ENCODE results near the gene C10orf67. TPM values are rescaled to one million over a fixed set of nuclear protein-coding genes. Genes with fewer than 3 reads are reported as not detected.

The C10orf67 gene
- total and polyA plus RNA-seq, 7 donors, result 0.04 TPM; not detected in 6

- Histone ChIP-seq H3K27me3 (no peaks in the 10 kb centered on the region), H3K27ac (no peak overlapping the region), H3K4me1 (no peaks in the 10 kb centered on the region), H3K36me3 (no peaks in the 10 kb centered on the region), H3K4me3 (no peak overlapping the region), H3K9me3 (no peaks in the 10 kb centered on the region)
- intact Hi-C loops (cut with DNase I), result no loop called here
- TF ChIP-seq POLR2AphosphoS5 (IDR thresholded peaks at IDR 0.05) (peak in 1 of 4 donors; percentile 6), CTCF (IDR thresholded peaks at IDR 0.05) (no peak)
- no peak for DNase-seq
- WGBS, 2 donors, result 83 to 85% methylated on average over 3 of the region's 3 CpGs
These were observed 31.6 kb upstream of the C10orf67 start for GRCh38 chr10:23376229-23376655.

GRCh38 chr10:23375366-23375765, 30.8 kb upstream of the C10orf67 start:
- intact Hi-C loops (cut with DNase I), result no loop called here
- no peaks in the 10 kb centered on the region for H3K9me3 ChIP-seq
- no peak overlapping the region for H3K4me3 ChIP-seq
- no peak for DNase-seq
- no peak overlapping the region for H3K27ac ChIP-seq
- TF ChIP-seq CTCF (IDR thresholded peaks at IDR 0.05) (no peak), POLR2A (IDR thresholded peaks at IDR 0.05) (no peak), POLR2AphosphoS5 (IDR thresholded peaks at IDR 0.05) (no peak), EP300 (IDR thresholded peaks at IDR 0.05) (no peak)
- peaks cover 0 to under 1% (median 0%) of the 10 kb centered on the region in 4 donors for H3K4me1 ChIP-seq
- H3K36me3 ChIP-seq, result no peaks in the 10 kb centered on the region
- 92 to 95% methylated on average over 4 of the region's 4 CpGs for WGBS, 2 donors
- H3K27me3 ChIP-seq, result no peaks in the 10 kb centered on the region

GRCh38 chr10:23373156-23373555, 28.6 kb upstream of the C10orf67 start:
- TF ChIP-seq POLR2A (IDR thresholded peaks at IDR 0.05) (no peak), POLR2AphosphoS5 (IDR thresholded peaks at IDR 0.05) (no peak), CTCF (IDR thresholded peaks at IDR 0.05) (no peak), EP300 (IDR thresholded peaks at IDR 0.05) (no peak)

GRCh38 chr10:23371073-23371472, 26.5 kb upstream of the C10orf67 start:
- 74 to 82% methylated on average over 1 of the region's 1 CpG for WGBS, 2 donors
- TF ChIP-seq CTCF (IDR thresholded peaks at IDR 0.05) (no peak), POLR2A (IDR thresholded peaks at IDR 0.05) (no peak), EP300 (IDR thresholded peaks at IDR 0.05) (no peak), POLR2AphosphoS5 (IDR thresholded peaks at IDR 0.05) (no peak)
- Histone ChIP-seq H3K27ac (no peak overlapping the region), H3K4me1 (peaks cover 0 to 6% (median 0%) of the 10 kb centered on the region in 4 donors), H3K27me3 (no peaks in the 10 kb centered on the region), H3K4me3 (no peak overlapping the region), H3K9me3 (no peaks in the 10 kb centered on the region), H3K36me3 (no peaks in the 10 kb centered on the region)
- DNase-seq, result no peak
- intact Hi-C loops (cut with DNase I), result no loop called here

More at GRCh38 chr10:23373156-23373555, 28.6 kb upstream of the C10orf67 start:
- Histone ChIP-seq H3K27ac (no peak overlapping the region), H3K9me3 (no peaks in the 10 kb centered on the region), H3K4me3 (no peak overlapping the region), H3K4me1 (peaks cover 0 to 6% (median 0%) of the 10 kb centered on the region in 4 donors), H3K36me3 (no peaks in the 10 kb centered on the region), H3K27me3 (no peaks in the 10 kb centered on the region)
- DNase-seq, result no peak
- intact Hi-C loops (cut with DNase I), result no loop called here
- 64 to 71% methylated on average over 1 of the region's 1 CpG for WGBS, 2 donors

GRCh38 chr10:23370106-23370505, 25.5 kb upstream of the C10orf67 start:
- H3K36me3 ChIP-seq, result no peaks in the 10 kb centered on the region
- peaks cover 0 to 6% (median 0%) of the 10 kb centered on the region in 4 donors for H3K4me1 ChIP-seq
- TF ChIP-seq POLR2AphosphoS5 (IDR thresholded peaks at IDR 0.05), result no peak
- no peak for TF ChIP-seq CTCF (IDR thresholded peaks at IDR 0.05)
- no peak for TF ChIP-seq POLR2A (IDR thresholded peaks at IDR 0.05)
- TF ChIP-seq EP300 (IDR thresholded peaks at IDR 0.05), result no peak
- WGBS, 2 donors, result 50 to 63% methylated on average over 3 of the region's 3 CpGs
- H3K9me3 ChIP-seq, result no peaks in the 10 kb centered on the region
- intact Hi-C loops (cut with DNase I), result no loop called here
- H3K4me3 ChIP-seq, result no peak overlapping the region
- no peaks in the 10 kb centered on the region for H3K27me3 ChIP-seq
- no peak for DNase-seq
- H3K27ac ChIP-seq, result no peak overlapping the region

Data from sigmoid colon (tissue), 7 donors.